Effector memory CD4-positive, alpha-beta T cell (primary cell): ENCODE results near the gene FMO4.
"Not testable (repeated sequence)": the region's sequence is repeated elsewhere in the genome, so short reads cannot be mapped to it uniquely, and the experiment has no call there.

Experiments used
- DNase-seq, 3 donors: peaks; one replicate each; pipeline ENCODE4 v3.0.0-alpha.2; 2020
- H3K27ac ChIP-seq: 2 replicates; pipeline ENCODE4 v1.7.0; 2013; ENCODE audit warnings: mild to moderate bottlenecking, low read length, moderate library complexity; ENCODE audit not compliant: insufficient read depth, poor library complexity, severe bottlenecking
- H3K27me3 ChIP-seq: replicated peaks from 2 replicates; pipeline ENCODE4 v1.7.0; 2013; ENCODE audit warnings: mild to moderate bottlenecking, low read length; ENCODE audit not compliant: insufficient read depth, control insufficient read depth, poor library complexity, severe bottlenecking
- H3K36me3 ChIP-seq: 2 replicates; pipeline ENCODE4 v1.7.0; 2013; ENCODE audit warnings: mild to moderate bottlenecking, low read length, moderate library complexity; ENCODE audit not compliant: control insufficient read depth, insufficient read depth
- H3K4me1 ChIP-seq: 2 replicates; pipeline ENCODE4 v1.7.0; 2013; ENCODE audit warnings: low read length, mild to moderate bottlenecking; ENCODE audit not compliant: control insufficient read depth, insufficient read depth, poor library complexity, severe bottlenecking
- H3K4me3 ChIP-seq: 2 replicates; pipeline ENCODE4 v1.7.0; 2013; ENCODE audit warnings: low read length, low read depth, mild to moderate bottlenecking; ENCODE audit not compliant: insufficient read depth, poor library complexity, severe bottlenecking
- H3K9me3 ChIP-seq: 2 replicates; pipeline ENCODE4 v1.7.0; 2013; ENCODE audit warnings: mild to moderate bottlenecking, low read length, moderate library complexity; ENCODE audit not compliant: control insufficient read depth

Gene FMO4

DNA sequence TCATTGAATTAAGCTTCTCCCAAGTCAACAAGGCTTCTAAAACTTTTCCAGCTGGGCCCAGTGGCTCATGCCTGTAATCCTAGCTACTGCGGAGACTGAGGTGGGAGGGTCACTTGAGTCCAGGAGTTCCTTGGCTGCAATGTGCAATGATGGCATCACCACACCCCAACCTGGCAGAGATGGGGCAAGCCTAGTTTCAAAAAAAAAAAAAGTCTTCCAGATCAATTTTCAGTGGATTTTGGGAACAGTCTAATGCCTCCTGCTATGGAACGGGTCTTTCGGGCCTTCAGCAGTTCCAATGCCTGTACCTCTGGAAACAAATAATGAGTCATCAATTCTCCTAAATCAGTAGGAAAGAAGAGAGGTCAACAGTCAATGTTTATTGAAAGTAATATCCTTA lies 38.0 kb downstream of the FMO4 start:
- no peak for DNase-seq
- no peaks in the 10 kb centered on the region for H3K4me1 ChIP-seq
- H3K9me3 ChIP-seq, result no peaks in the 10 kb centered on the region
- H3K36me3 ChIP-seq, result no peaks in the 10 kb centered on the region
- H3K4me3 ChIP-seq, result no peak overlapping the region
- H3K27me3 ChIP-seq, result no peaks in the 10 kb centered on the region
- H3K27ac ChIP-seq, result no peak overlapping the region

DNA sequence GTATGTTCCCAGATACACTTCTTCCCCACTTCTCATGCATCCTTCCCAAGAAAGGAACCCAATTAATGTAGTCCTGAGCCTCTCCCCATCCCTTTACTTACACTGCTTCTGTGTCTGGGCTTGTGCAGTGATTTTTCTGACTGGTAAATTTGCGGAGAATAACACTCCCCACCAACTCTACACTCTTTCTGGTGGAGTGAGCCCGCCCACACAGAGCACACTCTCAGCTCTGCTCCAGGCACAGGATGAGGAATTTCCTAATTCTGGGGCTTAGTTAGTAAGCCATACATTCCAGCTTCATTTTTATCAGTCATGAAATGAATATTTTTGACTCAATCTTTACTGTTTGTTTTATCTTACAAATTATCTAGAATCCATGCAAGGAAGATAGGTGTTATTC lies 38.6 kb downstream of the FMO4 start:
- Histone ChIP-seq H3K4me3 (no peak overlapping the region), H3K4me1 (no peaks in the 10 kb centered on the region), H3K27ac (no peak overlapping the region), H3K36me3 (no peaks in the 10 kb centered on the region), H3K27me3 (no peaks in the 10 kb centered on the region), H3K9me3 (no peaks in the 10 kb centered on the region)
- DNase-seq, result no peak

DNA sequence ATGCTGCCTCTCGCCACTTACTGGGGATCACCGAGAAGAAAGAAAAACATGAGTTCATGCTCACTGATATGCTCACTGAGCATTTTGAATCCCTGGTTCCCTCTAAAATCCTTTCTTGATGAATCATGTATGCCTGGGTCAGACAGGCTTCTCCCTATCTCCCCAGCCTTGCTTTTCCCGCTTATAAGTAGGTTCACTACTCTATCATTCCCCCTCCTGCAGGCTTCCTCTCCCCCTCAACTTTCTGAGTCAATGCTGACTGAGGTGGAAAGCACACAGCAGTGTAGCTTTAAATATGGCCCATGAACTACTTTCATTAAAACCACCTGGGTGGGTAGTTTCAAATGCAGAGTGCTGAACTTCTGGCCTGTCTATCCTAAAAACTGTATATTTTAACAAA lies 41.7 kb downstream of the FMO4 start:
- no peak for DNase-seq
- H3K4me1 ChIP-seq, result no peaks in the 10 kb centered on the region
- no peak overlapping the region for H3K27ac ChIP-seq
- no peak overlapping the region for H3K4me3 ChIP-seq
- no peaks in the 10 kb centered on the region for H3K9me3 ChIP-seq
- H3K36me3 ChIP-seq, result no peaks in the 10 kb centered on the region
- H3K27me3 ChIP-seq, result no peaks in the 10 kb centered on the region

DNA sequence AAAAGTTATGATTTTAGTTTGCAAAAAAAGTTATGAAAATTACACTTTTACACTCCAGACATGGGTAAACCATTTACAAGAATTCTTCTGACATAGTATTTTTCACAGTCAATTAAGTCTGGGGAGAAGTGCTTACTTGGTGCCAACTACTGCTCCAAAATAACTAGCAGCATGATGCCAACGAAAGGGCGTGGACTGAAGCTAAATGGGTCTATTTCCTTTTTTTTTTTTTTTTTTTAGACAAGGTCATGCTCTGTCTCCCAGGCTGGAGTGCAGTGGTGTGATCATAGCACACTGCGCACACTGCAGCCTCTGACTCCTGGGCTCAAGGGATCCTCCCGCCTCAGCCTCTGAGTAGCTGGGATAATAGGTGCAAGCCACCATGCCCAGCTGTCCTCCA lies 43.2 kb downstream of the FMO4 start:
- no peaks in the 10 kb centered on the region for H3K27me3 ChIP-seq
- H3K27ac ChIP-seq, result no peak overlapping the region
- H3K4me3 ChIP-seq, result no peak overlapping the region
- H3K36me3 ChIP-seq, result no peaks in the 10 kb centered on the region
- H3K9me3 ChIP-seq, result no peaks in the 10 kb centered on the region
- H3K4me1 ChIP-seq, result no peaks in the 10 kb centered on the region
- DNase-seq, result no peak

DNA sequence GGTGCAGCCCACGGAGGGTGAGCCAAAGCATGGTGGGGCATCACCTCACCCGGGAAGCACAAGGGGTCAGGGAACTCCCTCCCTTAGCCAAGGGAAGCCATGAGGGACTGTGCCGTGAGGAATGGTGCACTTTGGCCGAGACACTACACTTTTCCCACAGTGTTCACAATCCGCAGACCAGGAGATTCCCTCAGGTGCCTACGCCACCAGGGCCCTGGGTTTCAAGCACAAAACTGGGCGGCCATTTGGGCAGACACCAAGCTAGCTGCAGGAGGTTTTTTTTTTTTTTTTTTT lies 45.3 kb downstream of the FMO4 start:
- H3K4me1 ChIP-seq, H3K4me3 ChIP-seq, H3K9me3 ChIP-seq, H3K36me3 ChIP-seq, H3K27me3 ChIP-seq, DNase-seq, H3K27ac ChIP-seq: not testable (repeated sequence)

DNA sequence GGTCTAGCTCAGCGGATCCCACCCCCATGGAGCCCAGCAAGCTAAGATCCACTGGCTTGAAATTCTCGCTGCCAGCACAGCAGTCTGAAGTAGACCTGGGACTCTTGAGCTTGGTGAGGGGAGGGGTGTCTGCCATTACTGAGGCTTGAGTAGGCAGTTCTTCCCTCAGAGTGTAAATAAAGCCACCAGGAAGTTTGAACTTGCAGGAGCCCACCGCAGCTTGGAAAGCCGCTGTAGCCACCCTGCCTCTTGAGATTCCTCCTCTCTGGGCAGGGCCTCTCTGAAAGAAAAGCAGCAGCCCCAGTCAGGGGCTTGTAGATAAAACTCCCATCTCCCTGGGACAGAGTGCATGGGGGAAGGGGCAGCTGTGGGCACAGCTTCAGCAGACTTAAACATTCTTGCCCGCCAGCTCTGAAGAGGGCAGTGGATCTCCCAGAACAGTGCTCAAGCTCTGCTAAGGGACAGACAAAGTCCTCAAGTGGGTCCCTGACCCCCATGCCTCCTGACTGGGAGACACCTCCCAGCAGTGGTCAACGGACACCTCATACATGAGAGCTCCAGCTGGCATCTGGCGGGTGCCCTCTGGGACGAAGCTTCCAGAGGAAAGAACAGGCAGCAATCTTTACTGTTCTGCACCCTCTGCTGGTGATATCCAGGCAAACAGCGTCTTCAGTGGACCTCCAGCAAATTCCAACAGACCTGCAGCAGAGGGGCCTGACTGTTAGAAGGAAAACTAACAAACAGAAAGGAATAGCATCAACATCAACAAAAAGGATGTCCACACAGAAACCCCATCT lies 45.9 kb downstream of the FMO4 start:
- DNase-seq, H3K36me3 ChIP-seq, H3K27me3 ChIP-seq, H3K4me3 ChIP-seq, H3K9me3 ChIP-seq, H3K4me1 ChIP-seq, H3K27ac ChIP-seq: not testable (repeated sequence)

DNA sequence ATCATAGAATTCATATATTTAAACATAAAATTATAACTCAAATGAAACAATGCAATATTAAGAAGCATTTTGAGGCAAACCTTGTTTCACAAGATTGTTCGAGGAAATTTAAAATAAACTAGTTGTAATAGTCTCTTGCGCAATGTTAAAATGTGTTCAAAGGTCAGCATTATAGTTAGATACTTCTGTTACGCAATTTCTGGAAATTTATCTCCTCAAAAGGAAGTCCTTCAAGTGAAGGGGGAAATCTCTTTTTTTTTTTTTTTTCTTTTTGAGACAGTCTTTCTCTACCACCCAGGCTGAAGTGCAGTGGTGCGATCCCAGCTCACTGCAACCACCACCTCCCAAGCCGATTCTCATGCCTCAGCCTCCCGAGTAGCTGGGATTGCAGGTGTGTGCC lies 52.1 kb downstream of the FMO4 start:
- no peaks in the 10 kb centered on the region for H3K9me3 ChIP-seq
- no peak for DNase-seq
- no peaks in the 10 kb centered on the region for H3K27me3 ChIP-seq
- no peak overlapping the region for H3K4me3 ChIP-seq
- no peak overlapping the region for H3K27ac ChIP-seq
- no peaks in the 10 kb centered on the region for H3K4me1 ChIP-seq
- H3K36me3 ChIP-seq, result no peaks in the 10 kb centered on the region

DNA sequence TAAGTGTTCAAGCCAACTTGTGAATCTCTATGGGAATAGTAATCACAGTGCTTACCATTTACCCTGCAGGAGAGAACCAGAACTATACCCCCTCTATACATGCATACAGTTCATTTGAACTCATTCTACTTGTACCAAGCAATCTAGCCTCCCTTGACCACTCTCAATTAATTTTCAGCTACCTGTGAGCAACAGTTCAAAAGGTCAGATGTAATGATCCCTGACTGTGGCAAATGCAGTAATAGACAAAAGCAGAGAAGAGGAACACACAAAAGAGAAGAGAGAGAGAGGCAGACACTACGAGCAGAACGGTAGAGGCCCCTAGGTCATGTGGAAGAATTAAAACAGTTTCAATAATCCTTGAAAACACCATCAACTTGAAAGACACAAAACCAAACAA lies 52.8 kb downstream of the FMO4 start:
- Histone ChIP-seq H3K36me3 (no peaks in the 10 kb centered on the region), H3K27me3 (no peaks in the 10 kb centered on the region), H3K4me1 (no peaks in the 10 kb centered on the region), H3K4me3 (no peak overlapping the region), H3K9me3 (no peaks in the 10 kb centered on the region), H3K27ac (no peak overlapping the region)
- DNase-seq, result no peak

DNA sequence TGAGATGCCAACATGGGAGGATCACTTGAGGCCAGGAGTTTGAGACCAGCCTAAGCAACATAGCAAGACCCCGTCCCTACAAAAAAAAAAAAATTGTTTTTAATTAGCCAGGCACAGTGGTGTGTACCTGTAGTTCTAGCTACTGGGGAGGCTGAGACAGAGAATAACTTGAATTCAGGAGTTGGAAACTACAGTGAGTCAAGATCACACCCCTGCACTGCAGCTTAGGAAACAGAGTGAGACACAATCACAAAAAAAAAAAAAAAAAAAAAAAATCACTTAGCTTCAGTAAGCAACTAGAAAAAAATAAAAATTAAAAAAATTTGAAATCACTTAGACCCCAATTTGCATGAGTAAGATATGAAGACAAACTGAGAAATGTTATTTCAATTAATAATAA lies 53.5 kb downstream of the FMO4 start:
- H3K9me3 ChIP-seq, result no peaks in the 10 kb centered on the region

DNA sequence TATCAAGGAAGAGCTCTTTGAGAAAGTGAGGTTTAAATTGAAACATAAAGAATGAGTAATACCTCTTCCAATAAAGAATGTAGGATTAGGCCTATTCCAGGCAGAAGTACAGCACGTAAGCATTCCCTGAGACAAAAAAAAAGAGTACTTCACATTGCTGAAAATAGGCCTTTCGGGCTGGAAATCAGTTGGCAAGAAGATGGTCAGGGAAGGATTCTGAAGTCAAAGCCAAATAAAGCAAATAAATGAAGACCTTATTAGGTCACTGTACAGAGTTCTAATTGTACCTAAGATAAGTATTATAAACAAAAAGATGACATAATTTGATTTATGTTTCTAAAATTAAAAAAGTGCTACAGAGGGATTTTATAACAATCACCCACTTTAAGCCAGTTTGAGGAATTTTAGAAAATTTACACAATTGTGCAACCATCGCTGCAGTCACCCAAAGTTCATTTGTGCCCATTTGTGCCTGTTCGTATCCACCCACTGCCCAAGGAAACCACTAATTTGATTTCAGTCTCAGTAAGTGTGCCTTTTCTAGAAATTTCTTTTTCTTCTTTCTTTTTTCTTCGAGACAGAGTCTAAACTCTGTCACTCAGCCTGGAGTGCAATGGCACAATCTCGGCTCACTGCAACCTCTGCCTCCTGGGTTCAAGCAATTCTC lies 58.6 kb downstream of the FMO4 start:
- Histone ChIP-seq H3K36me3 (no peaks in the 10 kb centered on the region), H3K4me3 (no peak overlapping the region), H3K4me1 (no peaks in the 10 kb centered on the region), H3K27me3 (no peaks in the 10 kb centered on the region), H3K9me3 (no peaks in the 10 kb centered on the region), H3K27ac (no peak overlapping the region)
- no peak for DNase-seq

More for the DNA sequence above, 53.5 kb downstream of the FMO4 start:
- H3K4me1 ChIP-seq, result no peaks in the 10 kb centered on the region
- no peak overlapping the region for H3K4me3 ChIP-seq
- DNase-seq, result no peak
- H3K36me3 ChIP-seq, result no peaks in the 10 kb centered on the region
- H3K27me3 ChIP-seq, result no peaks in the 10 kb centered on the region
- H3K27ac ChIP-seq, result no peak overlapping the region
